Measurements from ENCODE around the gene RAPGEF5. TPM values are rescaled to one million over a fixed set of nuclear protein-coding genes. Genes with fewer than 3 reads are reported as not detected.

Gene RAPGEF5
- total RNA-seq, 1 experiment from 2014 or later, result 13.3 TPM

DNA sequence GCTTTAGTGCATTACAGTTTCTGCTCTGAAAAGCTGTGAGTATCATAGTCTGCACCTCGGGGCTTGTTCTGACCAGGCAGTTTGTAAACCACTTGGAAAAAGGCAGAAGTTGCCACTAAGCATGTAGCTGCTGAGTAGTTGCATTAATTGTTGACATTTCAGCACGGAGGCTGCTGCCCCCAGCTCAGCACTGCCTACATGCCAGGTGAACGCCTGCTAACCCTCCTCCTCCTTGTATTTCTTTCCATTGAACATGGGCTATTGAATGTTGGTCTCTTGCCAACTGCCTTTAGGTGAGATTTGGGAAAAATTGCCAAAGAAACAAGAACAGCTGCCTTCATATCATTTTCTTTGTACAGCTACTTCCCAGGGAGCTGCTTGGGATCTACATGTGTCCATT, 164.2 kb downstream of the RAPGEF5 start:
- peaks cover 4% of the 10 kb centered on the region; the same call in 1 of the 2 replicates for H3K4me1 ChIP-seq (ENCODE audit: insufficient read depth, low read length)
- no peaks in the 10 kb centered on the region for H3K79me2 ChIP-seq (ENCODE audit: insufficient read depth, low read length)
- no peak overlapping the region for H2AFZ ChIP-seq (ENCODE audit: low read length)
- no peak overlapping the region for H2BK5ac ChIP-seq (ENCODE audit: insufficient read length, low read length)
- H3K9ac ChIP-seq (ENCODE audit: extremely low read depth, insufficient read length, low read length), result no peak overlapping the region
- peak overlapping the region; percentile 83 for H3K4me2 ChIP-seq (ENCODE audit: insufficient read depth, insufficient read length, low read length)
- WGBS (ENCODE audit: extremely low coverage, insufficient read length, low lambda C conversion rate), result no CpG with 5 or more reads among the region's 3 CpGs
- no peak overlapping the region for H3K4ac ChIP-seq (ENCODE audit: low read depth, low read length)
- no peak overlapping the region for H2BK15ac ChIP-seq (ENCODE audit: low read depth, low read length)
- no peak overlapping the region for H2BK120ac ChIP-seq (ENCODE audit: low read depth, low read length, poor library complexity, severe bottlenecking)
- H3K18ac ChIP-seq (ENCODE audit: insufficient read length, low read depth, low read length), result no peak overlapping the region
- H3K27ac ChIP-seq (ENCODE audit: insufficient read length, low read depth, low read length), result no peak overlapping the region
- H3K9me3 ChIP-seq (ENCODE audit: control insufficient read depth, low read depth, low read length), result no peaks in the 10 kb centered on the region
- H3K4me3 Mint-ChIP-seq, result peak overlapping the region; percentile 68 to 85; a peak in 4 of 5 replicates
- H3K27me3 ChIP-seq (ENCODE audit: insufficient read depth, low read length), result no peaks in the 10 kb centered on the region
- peaks cover 49 to 71% of the 10 kb centered on the region in 2 experiments for H3K4me1 Mint-ChIP-seq
- no peak overlapping the region for H4K5ac ChIP-seq (ENCODE audit: insufficient read length, low read depth, low read length)
- no peaks in the 10 kb centered on the region for H3K79me1 ChIP-seq (ENCODE audit: insufficient read depth, low read depth, low read length, poor library complexity, severe bottlenecking)
- no peak overlapping the region for H3K27ac Mint-ChIP-seq
- H3K27me3 Mint-ChIP-seq (ENCODE audit: low read depth), result peaks cover 34% of the 10 kb centered on the region
- H3K23me2 ChIP-seq (ENCODE audit: insufficient read length, low read depth, low read length, poor library complexity, severe bottlenecking), result peaks cover 8% of the 10 kb centered on the region
- no peak overlapping the region for H2BK12ac ChIP-seq (ENCODE audit: insufficient read length, low read depth, low read length)
- H3K14ac ChIP-seq (ENCODE audit: insufficient read depth, low read length), result no peak overlapping the region
- no peak overlapping the region for H2BK20ac ChIP-seq (ENCODE audit: low read depth, low read length, poor library complexity, severe bottlenecking)
- no peaks in the 10 kb centered on the region for H3K9me3 Mint-ChIP-seq
- TF ChIP-seq, protein P1, sequence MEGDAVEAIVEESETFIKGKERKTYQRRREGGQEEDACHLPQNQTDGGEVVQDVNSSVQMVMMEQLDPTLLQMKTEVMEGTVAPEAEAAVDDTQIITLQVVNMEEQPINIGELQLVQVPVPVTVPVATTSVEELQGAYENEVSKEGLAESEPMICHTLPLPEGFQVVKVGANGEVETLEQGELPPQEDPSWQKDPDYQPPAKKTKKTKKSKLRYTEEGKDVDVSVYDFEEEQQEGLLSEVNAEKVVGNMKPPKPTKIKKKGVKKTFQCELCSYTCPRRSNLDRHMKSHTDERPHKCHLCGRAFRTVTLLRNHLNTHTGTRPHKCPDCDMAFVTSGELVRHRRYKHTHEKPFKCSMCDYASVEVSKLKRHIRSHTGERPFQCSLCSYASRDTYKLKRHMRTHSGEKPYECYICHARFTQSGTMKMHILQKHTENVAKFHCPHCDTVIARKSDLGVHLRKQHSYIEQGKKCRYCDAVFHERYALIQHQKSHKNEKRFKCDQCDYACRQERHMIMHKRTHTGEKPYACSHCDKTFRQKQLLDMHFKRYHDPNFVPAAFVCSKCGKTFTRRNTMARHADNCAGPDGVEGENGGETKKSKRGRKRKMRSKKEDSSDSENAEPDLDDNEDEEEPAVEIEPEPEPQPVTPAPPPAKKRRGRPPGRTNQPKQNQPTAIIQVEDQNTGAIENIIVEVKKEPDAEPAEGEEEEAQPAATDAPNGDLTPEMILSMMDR (conservative IDR thresholded peaks at IDR 0.05), result no peak
- no peaks in the 10 kb centered on the region for H4K20me1 ChIP-seq (ENCODE audit: control insufficient read depth, insufficient read depth, insufficient read length)
- H4K8ac ChIP-seq (replicated peaks; ENCODE audit: insufficient read length, low read depth, low read length), result no peak overlapping the region
- H3T11ph ChIP-seq (ENCODE audit: low read length), result no peak overlapping the region
- peaks cover 0 to 2% (median 0%) of the 10 kb centered on the region in 3 experiments; a peak in 3 of 7 replicates for H3K36me3 Mint-ChIP-seq (ENCODE audit: insufficient read depth in 1 of 3, low read depth in 3 of 3)
- DNase-seq, result no peak
- no peak overlapping the region for H4K91ac ChIP-seq (ENCODE audit: insufficient read length, low read depth, low read length)
- no peak overlapping the region for H3K56ac ChIP-seq (ENCODE audit: insufficient read length, low read depth, low read length)
- H3K23ac ChIP-seq (ENCODE audit: insufficient read length, low read depth, low read length), result no peak overlapping the region
- H2AK5ac ChIP-seq (ENCODE audit: insufficient read length, low read length), result no peak overlapping the region

All from H9 (cell line).